Osteoblast (primary cell): ENCODE measurements around the gene KIF26B. TPM values are rescaled to one million over a fixed set of nuclear protein-coding genes. Genes with fewer than 3 reads are reported as not detected.
"Not testable (repeated sequence)": the region's sequence is repeated elsewhere in the genome, so short reads cannot be mapped to it uniquely, and the experiment has no call there.

Experiments used
- DNase-seq: peaks from one replicate; pipeline ENCODE4 v3.0.0; 2011; ENCODE audit warnings: low spot score, mixed read lengths; ENCODE audit not compliant: insufficient read length; ENCODE audit errors: missing footprints
- H2AFZ ChIP-seq: 2 replicates; pipeline ENCODE4 v1.6.0; 2011; ENCODE audit warnings: mild to moderate bottlenecking, low read length
- H3K27ac ChIP-seq: 2 replicates; pipeline ENCODE4 v1.5.1; 2011; ENCODE audit warnings: mild to moderate bottlenecking, low read depth, low read length, moderate library complexity
- H3K27me3 ChIP-seq: 2 replicates; pipeline ENCODE4 v1.6.0; 2012; ENCODE audit warnings: mild to moderate bottlenecking, control low read depth, inconsistent platforms, low read length, moderate library complexity; ENCODE audit not compliant: insufficient read depth
- H3K36me3 ChIP-seq: 2 replicates; pipeline ENCODE4 v1.5.1; 2011; ENCODE audit warnings: mild to moderate bottlenecking, low read length, control low read depth, moderate library complexity; ENCODE audit not compliant: insufficient read depth
- H3K4me1 ChIP-seq: 2 replicates; pipeline ENCODE4 v1.5.1; 2011; ENCODE audit warnings: mild to moderate bottlenecking, low read length, control low read depth, moderate library complexity; ENCODE audit not compliant: insufficient read depth
- H3K4me2 ChIP-seq: 2 replicates; pipeline ENCODE4 v1.6.0; 2011; ENCODE audit warnings: mild to moderate bottlenecking, low read length; ENCODE audit not compliant: insufficient read depth
- H3K4me3 ChIP-seq: fragments of 200-600 bp; sonication (generic); 3 replicates; pipeline ENCODE4 v1.5.1; 2012; ENCODE audit warnings: mild to moderate bottlenecking, low read length, inconsistent platforms; ENCODE audit not compliant: insufficient read depth
- H3K79me2 ChIP-seq: 2 replicates; pipeline ENCODE4 v1.6.0; 2012; ENCODE audit warnings: mild to moderate bottlenecking, low read length, control low read depth, inconsistent platforms; ENCODE audit not compliant: insufficient read depth
- H3K9me3 ChIP-seq: 2 replicates; pipeline ENCODE4 v1.5.1; 2011; ENCODE audit warnings: low read depth, low read length, control low read depth
- H4K20me1 ChIP-seq: 2 replicates; pipeline ENCODE4 v1.6.0; 2012; ENCODE audit warnings: mild to moderate bottlenecking, low read length, control low read depth; ENCODE audit not compliant: insufficient read depth
- CTCF ChIP-seq: IDR thresholded peaks from 2 replicates; pipeline ENCODE4 v1.5.1; 2011; ENCODE audit warnings: mild to moderate bottlenecking, low read depth, low read length, moderate library complexity; ENCODE audit errors: extremely low read depth
- total RNA-seq: library from RNA; depleted of rRNA; stranded (reverse); fragments of >200 nt; gene quantifications from 2 replicates; pipeline ENCODE4 v1.2.3, GENCODE V29; 2012

The KIF26B gene
- total RNA-seq, 1 donor: 22.1 TPM

- H2AFZ ChIP-seq: no peak overlapping the region
- H3K36me3 ChIP-seq: no peaks in the 10 kb centered on the region
- H3K27ac ChIP-seq: no peak overlapping the region
- H3K9me3 ChIP-seq: no peaks in the 10 kb centered on the region
- peaks cover 4% of the 10 kb centered on the region for H4K20me1 ChIP-seq
- H3K4me1 ChIP-seq: peaks cover 15% of the 10 kb centered on the region
- no peak overlapping the region for H3K4me3 ChIP-seq
- TF ChIP-seq CTCF: no peak
- no peak overlapping the region for H3K4me2 ChIP-seq
- H3K79me2 ChIP-seq: no peaks in the 10 kb centered on the region
- no peaks in the 10 kb centered on the region for H3K27me3 ChIP-seq
- no peak for DNase-seq
These were observed 564.2 kb downstream of the KIF26B start for GRCh38 chr1:245718951-245719350.

- Histone ChIP-seq H2AFZ (no peak overlapping the region), H3K27ac (no peak overlapping the region), H3K79me2 (no peaks in the 10 kb centered on the region), H3K36me3 (no peaks in the 10 kb centered on the region), H4K20me1 (peaks cover 2% of the 10 kb centered on the region), H3K4me1 (peaks cover 2% of the 10 kb centered on the region), H3K27me3 (no peaks in the 10 kb centered on the region), H3K4me3 (no peak overlapping the region), H3K9me3 (no peaks in the 10 kb centered on the region), H3K4me2 (no peak overlapping the region)
- DNase-seq: no peak
- TF ChIP-seq CTCF: no peak
These were observed 566.7 kb downstream of the KIF26B start for GRCh38 chr1:245721488-245721887.

GRCh38 chr1:245728035-245728434, 573.2 kb downstream of the KIF26B start:
- H2AFZ ChIP-seq, H4K20me1 ChIP-seq, H3K27me3 ChIP-seq, H3K27ac ChIP-seq, H3K36me3 ChIP-seq, H3K4me3 ChIP-seq, H3K4me2 ChIP-seq, H3K9me3 ChIP-seq, H3K79me2 ChIP-seq, DNase-seq, H3K4me1 ChIP-seq: not testable (repeated sequence)

GRCh38 chr1:245730801-245731200, 576.0 kb downstream of the KIF26B start:
- Histone ChIP-seq H3K4me3 (no peak overlapping the region), H3K27me3 (no peaks in the 10 kb centered on the region), H3K4me1 (no peaks in the 10 kb centered on the region), H3K79me2 (no peaks in the 10 kb centered on the region), H3K36me3 (no peaks in the 10 kb centered on the region), H2AFZ (no peak overlapping the region), H3K4me2 (no peak overlapping the region), H4K20me1 (no peaks in the 10 kb centered on the region), H3K9me3 (no peaks in the 10 kb centered on the region), H3K27ac (no peak overlapping the region)
- no peak for DNase-seq
- TF ChIP-seq CTCF: no peak

- H3K4me3 ChIP-seq, DNase-seq, H3K79me2 ChIP-seq, H3K36me3 ChIP-seq, H3K27ac ChIP-seq, H2AFZ ChIP-seq, H3K9me3 ChIP-seq, H3K4me2 ChIP-seq, H3K4me1 ChIP-seq, H3K27me3 ChIP-seq, H4K20me1 ChIP-seq: not testable (repeated sequence)
These were observed 585.6 kb downstream of the KIF26B start for GRCh38 chr1:245740336-245740735.
